ENCODE measurements around the gene CRYBA2.

Gene CRYBA2

DNA sequence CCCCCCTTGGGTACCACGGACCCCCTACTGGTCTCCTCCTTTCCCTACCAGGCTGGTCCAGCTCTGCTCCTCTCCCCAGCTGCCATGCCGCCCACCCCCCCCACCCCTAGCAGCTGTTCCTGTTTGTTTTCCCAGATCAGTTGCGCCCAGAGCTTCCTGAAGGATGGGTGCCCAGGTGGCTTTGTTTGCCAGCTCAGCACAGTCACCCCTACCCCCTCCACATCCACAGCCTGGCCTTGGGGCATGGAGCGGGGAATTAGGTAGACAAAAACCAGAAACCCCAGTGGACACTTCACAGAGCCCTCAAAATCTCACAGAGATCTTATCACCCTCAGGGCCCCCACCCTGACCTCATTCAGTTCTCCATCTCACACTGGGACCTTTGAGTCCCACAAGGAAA is 3.7 kb upstream of the CRYBA2 start:
- Histone ChIP-seq H3K4me3 (ENCODE audit: low read length) (no peak overlapping the region), H3K9ac (ENCODE audit: low read length) (no peak overlapping the region), H3K36me3 (ENCODE audit: control insufficient read depth, insufficient read depth, low read length, severe bottlenecking) (no peaks in the 10 kb centered on the region), H3K4me1 (ENCODE audit: control insufficient read depth, insufficient read depth, low read length) (peaks cover 6% of the 10 kb centered on the region), H3K9me3 (ENCODE audit: control insufficient read depth, low read length) (no peaks in the 10 kb centered on the region), H3K27me3 (replicated peaks; ENCODE audit: control insufficient read depth, insufficient read depth, low read length) (peaks cover 55% of the 10 kb centered on the region)
- DNase-seq (ENCODE audit: low read depth) = no peak

DNA sequence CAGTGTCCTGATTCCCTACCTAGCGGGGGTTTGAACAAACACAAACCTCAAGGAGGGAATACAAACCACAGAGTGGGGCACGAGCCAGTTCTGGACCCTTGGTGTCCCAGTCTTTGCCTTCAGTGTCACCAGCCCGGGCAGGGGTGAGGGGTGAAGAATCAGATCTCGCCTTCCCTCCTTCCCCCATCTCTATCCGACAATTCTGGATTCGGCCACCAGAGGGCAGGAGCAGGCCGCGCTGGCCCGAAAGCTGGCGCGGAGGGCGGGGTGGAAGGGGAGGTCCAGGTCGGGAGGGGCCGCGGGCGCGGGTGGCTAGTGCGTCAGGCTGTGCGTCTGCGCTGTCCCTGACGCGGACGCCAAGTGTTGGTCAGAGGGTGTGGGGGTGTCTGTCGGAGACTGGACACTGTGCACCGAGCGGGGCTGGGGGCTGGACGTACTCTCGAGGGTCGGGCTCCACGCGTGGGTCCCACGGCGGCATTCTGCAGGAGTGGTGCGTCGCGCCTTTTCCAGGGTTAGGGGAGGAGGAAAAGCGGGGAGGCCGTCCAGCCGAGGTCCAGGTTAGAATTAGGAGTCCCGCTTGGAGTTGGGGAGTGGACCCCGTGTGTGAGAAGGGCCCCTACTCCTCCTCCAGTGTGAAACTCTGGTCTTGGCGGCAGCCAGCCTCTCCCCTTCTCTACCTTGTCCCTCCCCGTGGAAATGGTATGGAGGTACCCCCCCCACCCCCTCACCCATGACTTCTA is 2.9 kb upstream of the CRYBA2 start:
- peaks cover 62% of the 10 kb centered on the region for H3K27me3 ChIP-seq (replicated peaks; ENCODE audit: control insufficient read depth, insufficient read depth, low read length)
- H3K9me3 ChIP-seq (ENCODE audit: control insufficient read depth, low read length) = no peaks in the 10 kb centered on the region
- H3K36me3 ChIP-seq (ENCODE audit: control insufficient read depth, insufficient read depth, low read length, severe bottlenecking) = no peaks in the 10 kb centered on the region
- H3K9ac ChIP-seq (ENCODE audit: low read length) = no peak overlapping the region
- peaks cover 6% of the 10 kb centered on the region for H3K4me1 ChIP-seq (ENCODE audit: control insufficient read depth, insufficient read depth, low read length)
- peak overlapping the region; percentile 71 for H3K4me3 ChIP-seq (ENCODE audit: low read length)
- DNase-seq (ENCODE audit: low read depth) = peak; percentile 92

DNA sequence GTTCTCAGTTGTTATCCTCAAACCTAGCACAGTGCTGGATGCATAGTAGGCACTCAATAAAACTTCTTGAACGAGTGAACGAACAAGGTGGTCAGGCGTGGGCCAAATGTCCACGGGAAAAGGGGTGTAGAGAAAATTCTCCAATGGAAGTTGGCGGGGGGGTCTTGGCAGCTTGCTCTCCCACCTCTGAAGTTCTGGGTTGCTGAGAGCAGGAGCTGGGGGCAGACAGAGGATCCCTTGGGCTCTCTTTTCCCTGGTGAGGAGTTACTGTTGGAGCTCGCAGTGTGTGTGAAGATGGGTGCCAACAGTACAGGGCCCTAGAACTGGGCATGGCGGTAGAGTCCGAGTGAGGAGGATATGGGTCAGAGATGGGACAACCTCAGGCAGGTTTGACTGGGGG is 2.3 kb upstream of the CRYBA2 start:
- no peak for DNase-seq (ENCODE audit: low read depth)
- Histone ChIP-seq H3K36me3 (ENCODE audit: control insufficient read depth, insufficient read depth, low read length, severe bottlenecking) (no peaks in the 10 kb centered on the region), H3K9ac (ENCODE audit: low read length) (no peak overlapping the region), H3K9me3 (ENCODE audit: control insufficient read depth, low read length) (no peaks in the 10 kb centered on the region), H3K4me3 (ENCODE audit: low read length) (no peak overlapping the region), H3K27me3 (replicated peaks; ENCODE audit: control insufficient read depth, insufficient read depth, low read length) (peaks cover 62% of the 10 kb centered on the region), H3K4me1 (ENCODE audit: control insufficient read depth, insufficient read depth, low read length) (peaks cover 6% of the 10 kb centered on the region)

- no peaks in the 10 kb centered on the region for H3K9me3 ChIP-seq (ENCODE audit: control insufficient read depth, low read length)
- peak; percentile 36 for DNase-seq (ENCODE audit: low read depth)
- H3K4me3 ChIP-seq (ENCODE audit: low read length) = peak overlapping the region; percentile 68
- H3K27me3 ChIP-seq (replicated peaks; ENCODE audit: control insufficient read depth, insufficient read depth, low read length) = peaks cover 74% of the 10 kb centered on the region
- H3K36me3 ChIP-seq (ENCODE audit: control insufficient read depth, insufficient read depth, low read length, severe bottlenecking) = no peaks in the 10 kb centered on the region
- peaks cover 6% of the 10 kb centered on the region for H3K4me1 ChIP-seq (ENCODE audit: control insufficient read depth, insufficient read depth, low read length)
- H3K9ac ChIP-seq (ENCODE audit: low read length) = no peak overlapping the region
Observed at GRCh38 chr2:218992703-218993344, 398 bp downstream of the CRYBA2 start.

GRCh38 chr2:218992196-218992595 is 1.0 kb downstream of the CRYBA2 start:
- H3K4me1 ChIP-seq (ENCODE audit: control insufficient read depth, insufficient read depth, low read length) = peaks cover 6% of the 10 kb centered on the region
- H3K9me3 ChIP-seq (ENCODE audit: control insufficient read depth, low read length) = no peaks in the 10 kb centered on the region
- peaks cover 80% of the 10 kb centered on the region for H3K27me3 ChIP-seq (replicated peaks; ENCODE audit: control insufficient read depth, insufficient read depth, low read length)
- no peak overlapping the region for H3K9ac ChIP-seq (ENCODE audit: low read length)
- no peak for DNase-seq (ENCODE audit: low read depth)
- no peaks in the 10 kb centered on the region for H3K36me3 ChIP-seq (ENCODE audit: control insufficient read depth, insufficient read depth, low read length, severe bottlenecking)
- no peak overlapping the region for H3K4me3 ChIP-seq (ENCODE audit: low read length)

DNA sequence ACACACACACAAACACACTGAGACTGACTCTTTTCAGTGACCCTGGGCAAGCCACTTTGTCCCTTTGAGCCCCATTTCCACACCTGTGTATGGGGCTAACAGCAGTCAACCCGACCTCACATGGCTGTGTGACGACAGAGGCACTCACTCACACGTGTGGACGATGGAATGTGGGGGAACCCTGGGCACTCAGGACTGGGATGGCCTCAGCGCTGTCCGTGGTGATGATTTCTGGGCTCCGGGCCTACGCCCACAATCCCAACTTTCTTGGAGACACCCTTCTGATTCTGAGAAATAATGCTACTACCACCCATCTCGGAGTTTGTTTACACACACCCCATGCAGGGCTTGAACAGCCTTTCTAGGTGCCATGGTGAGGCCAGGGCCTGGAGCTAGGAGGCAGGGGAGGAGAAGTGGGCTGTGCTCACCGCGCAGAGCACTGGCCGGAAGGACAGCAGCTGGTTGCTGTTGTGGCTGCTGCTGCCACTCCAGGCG is 1.5 kb downstream of the CRYBA2 start:
- Histone ChIP-seq H3K36me3 (ENCODE audit: control insufficient read depth, insufficient read depth, low read length, severe bottlenecking) (no peaks in the 10 kb centered on the region), H3K4me1 (ENCODE audit: control insufficient read depth, insufficient read depth, low read length) (peaks cover 6% of the 10 kb centered on the region), H3K9me3 (ENCODE audit: control insufficient read depth, low read length) (no peaks in the 10 kb centered on the region), H3K27me3 (replicated peaks; ENCODE audit: control insufficient read depth, insufficient read depth, low read length) (peaks cover 85% of the 10 kb centered on the region), H3K9ac (ENCODE audit: low read length) (no peak overlapping the region), H3K4me3 (ENCODE audit: low read length) (no peak overlapping the region)
- peak; percentile 45 for DNase-seq (ENCODE audit: low read depth)

DNA sequence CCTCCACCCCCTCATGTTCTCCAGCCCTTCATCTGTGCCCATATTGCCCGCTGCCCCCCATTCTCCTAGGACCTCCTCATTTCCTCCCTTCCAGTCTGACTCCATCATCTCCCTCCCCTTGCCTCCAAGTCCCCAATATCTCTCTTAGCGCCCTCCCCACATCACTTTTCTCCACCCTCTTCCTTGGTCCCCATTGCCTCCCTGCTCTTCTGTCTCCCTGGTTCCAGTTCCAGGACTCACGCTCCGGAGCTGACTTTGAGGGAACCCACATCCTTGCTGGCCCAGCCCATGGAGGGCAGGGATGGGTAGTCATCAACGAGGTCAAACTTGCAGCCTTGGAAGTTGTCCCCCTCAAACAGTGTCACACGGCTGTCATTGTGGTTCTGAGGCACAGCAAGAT is 2.6 kb downstream of the CRYBA2 start:
- H3K4me1 ChIP-seq (ENCODE audit: control insufficient read depth, insufficient read depth, low read length) = peaks cover 6% of the 10 kb centered on the region
- no peak overlapping the region for H3K4me3 ChIP-seq (ENCODE audit: low read length)
- H3K36me3 ChIP-seq (ENCODE audit: control insufficient read depth, insufficient read depth, low read length, severe bottlenecking) = no peaks in the 10 kb centered on the region
- peaks cover 92% of the 10 kb centered on the region for H3K27me3 ChIP-seq (replicated peaks; ENCODE audit: control insufficient read depth, insufficient read depth, low read length)
- DNase-seq (ENCODE audit: low read depth) = no peak
- no peak overlapping the region for H3K9ac ChIP-seq (ENCODE audit: low read length)
- no peaks in the 10 kb centered on the region for H3K9me3 ChIP-seq (ENCODE audit: control insufficient read depth, low read length)

GRCh38 chr2:218990052-218990451 is 3.2 kb downstream of the CRYBA2 start:
- no peak overlapping the region for H3K9ac ChIP-seq (ENCODE audit: low read length)
- no peaks in the 10 kb centered on the region for H3K36me3 ChIP-seq (ENCODE audit: control insufficient read depth, insufficient read depth, low read length, severe bottlenecking)
- no peaks in the 10 kb centered on the region for H3K9me3 ChIP-seq (ENCODE audit: control insufficient read depth, low read length)
- no peak for DNase-seq (ENCODE audit: low read depth)
- peaks cover 6% of the 10 kb centered on the region for H3K4me1 ChIP-seq (ENCODE audit: control insufficient read depth, insufficient read depth, low read length)
- no peak overlapping the region for H3K4me3 ChIP-seq (ENCODE audit: low read length)
- H3K27me3 ChIP-seq (replicated peaks; ENCODE audit: control insufficient read depth, insufficient read depth, low read length) = peaks cover 88% of the 10 kb centered on the region

DNA sequence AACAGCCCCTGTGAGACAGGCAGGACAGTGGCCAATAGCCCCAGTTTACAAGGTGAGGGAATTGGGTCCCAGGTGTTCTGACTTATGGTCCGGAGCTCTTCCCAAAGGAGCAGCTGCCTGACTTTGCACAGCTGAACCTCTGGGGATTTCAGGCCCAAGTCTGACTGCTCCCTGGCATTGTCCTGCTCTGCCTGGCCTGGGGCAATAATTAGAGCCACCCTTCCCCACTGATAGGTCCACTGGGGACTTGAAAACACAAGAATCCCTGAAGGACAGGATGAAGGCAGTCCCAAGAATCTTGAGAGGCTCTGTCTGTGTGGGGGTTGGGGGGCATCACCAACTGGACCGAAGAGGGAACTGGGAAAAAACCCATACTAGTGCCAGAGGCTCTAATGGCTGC is 4.6 kb downstream of the CRYBA2 start:
- Histone ChIP-seq H3K4me1 (ENCODE audit: control insufficient read depth, insufficient read depth, low read length) (peaks cover 3% of the 10 kb centered on the region), H3K27me3 (replicated peaks; ENCODE audit: control insufficient read depth, insufficient read depth, low read length) (peaks cover 86% of the 10 kb centered on the region), H3K4me3 (ENCODE audit: low read length) (no peak overlapping the region), H3K36me3 (ENCODE audit: control insufficient read depth, insufficient read depth, low read length, severe bottlenecking) (no peaks in the 10 kb centered on the region), H3K9me3 (ENCODE audit: control insufficient read depth, low read length) (no peaks in the 10 kb centered on the region), H3K9ac (ENCODE audit: low read length) (no peak overlapping the region)
- no peak for DNase-seq (ENCODE audit: low read depth)

DNA sequence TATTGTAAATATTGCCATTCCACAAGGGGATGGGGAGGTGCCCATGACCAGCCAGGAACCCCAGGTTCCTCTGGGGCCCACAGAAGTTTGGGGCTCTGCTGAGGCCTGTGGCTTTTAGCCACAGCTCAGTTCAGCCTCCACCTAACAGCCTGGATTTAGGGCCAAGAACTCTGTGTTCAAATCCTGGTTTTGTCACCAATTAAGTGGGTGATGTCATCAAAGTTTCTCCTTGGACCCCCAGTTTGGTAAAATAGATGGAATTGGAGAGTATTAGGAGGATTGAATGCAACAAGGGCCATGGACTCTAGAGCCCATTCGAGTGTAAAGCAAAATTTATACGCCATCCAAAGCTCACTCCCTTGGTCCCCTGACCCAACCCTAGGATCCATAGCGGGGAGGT is 5.1 kb downstream of the CRYBA2 start:
- Histone ChIP-seq H3K4me1 (ENCODE audit: control insufficient read depth, insufficient read depth, low read length) (no peaks in the 10 kb centered on the region), H3K4me3 (ENCODE audit: low read length) (no peak overlapping the region), H3K9me3 (ENCODE audit: control insufficient read depth, low read length) (no peaks in the 10 kb centered on the region), H3K9ac (ENCODE audit: low read length) (no peak overlapping the region), H3K36me3 (ENCODE audit: control insufficient read depth, insufficient read depth, low read length, severe bottlenecking) (no peaks in the 10 kb centered on the region), H3K27me3 (replicated peaks; ENCODE audit: control insufficient read depth, insufficient read depth, low read length) (peaks cover 88% of the 10 kb centered on the region)
- no peak for DNase-seq (ENCODE audit: low read depth)

DNA sequence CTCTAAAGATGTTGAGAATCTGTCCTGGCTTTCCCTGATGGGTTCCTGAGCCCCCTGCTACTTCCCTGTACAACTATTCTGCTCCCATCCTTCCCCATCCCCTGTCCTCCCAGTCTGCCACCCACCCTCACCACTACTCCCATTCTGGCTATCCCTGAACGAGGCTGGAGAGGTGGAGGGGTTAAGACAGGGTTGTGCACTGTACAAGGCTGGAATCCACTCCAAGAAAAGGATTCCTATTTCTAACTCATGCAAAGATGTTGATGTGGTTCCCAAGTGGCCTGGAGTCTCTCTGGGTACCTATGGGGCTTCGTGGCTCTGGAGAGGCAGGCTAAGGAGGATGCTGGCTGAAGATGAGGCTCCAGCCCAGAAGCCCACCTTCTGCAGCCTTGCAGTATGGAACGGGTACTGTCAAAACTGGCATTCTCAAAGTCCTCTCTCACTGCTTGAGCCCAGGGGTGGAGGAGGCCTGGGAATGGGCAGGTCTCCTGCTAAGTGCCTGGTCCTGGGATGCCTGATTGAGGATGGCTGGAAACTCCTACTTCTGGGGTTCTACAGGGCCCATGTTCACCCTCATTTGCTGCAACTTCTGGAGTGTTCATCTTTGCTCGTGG is 7.0 kb downstream of the CRYBA2 start:
- H3K4me1 ChIP-seq (ENCODE audit: control insufficient read depth, insufficient read depth, low read length) = peaks cover 4% of the 10 kb centered on the region
- H3K9ac ChIP-seq (ENCODE audit: low read length) = no peak overlapping the region
- no peaks in the 10 kb centered on the region for H3K36me3 ChIP-seq (ENCODE audit: control insufficient read depth, insufficient read depth, low read length, severe bottlenecking)
- H3K9me3 ChIP-seq (ENCODE audit: control insufficient read depth, low read length) = no peaks in the 10 kb centered on the region
- DNase-seq (ENCODE audit: low read depth) = no peak
- H3K27me3 ChIP-seq (replicated peaks; ENCODE audit: control insufficient read depth, insufficient read depth, low read length) = peaks cover 84% of the 10 kb centered on the region
- H3K4me3 ChIP-seq (ENCODE audit: low read length) = no peak overlapping the region
